ENCODE data around the gene INHBA. TPM values are rescaled to one million over a fixed set of nuclear protein-coding genes. Genes with fewer than 3 reads are reported as not detected.

The INHBA gene
- total RNA-seq, 8 experiments from 2014 or later, result 0.13 to 24.7 (median 1.8) TPM

DNA sequence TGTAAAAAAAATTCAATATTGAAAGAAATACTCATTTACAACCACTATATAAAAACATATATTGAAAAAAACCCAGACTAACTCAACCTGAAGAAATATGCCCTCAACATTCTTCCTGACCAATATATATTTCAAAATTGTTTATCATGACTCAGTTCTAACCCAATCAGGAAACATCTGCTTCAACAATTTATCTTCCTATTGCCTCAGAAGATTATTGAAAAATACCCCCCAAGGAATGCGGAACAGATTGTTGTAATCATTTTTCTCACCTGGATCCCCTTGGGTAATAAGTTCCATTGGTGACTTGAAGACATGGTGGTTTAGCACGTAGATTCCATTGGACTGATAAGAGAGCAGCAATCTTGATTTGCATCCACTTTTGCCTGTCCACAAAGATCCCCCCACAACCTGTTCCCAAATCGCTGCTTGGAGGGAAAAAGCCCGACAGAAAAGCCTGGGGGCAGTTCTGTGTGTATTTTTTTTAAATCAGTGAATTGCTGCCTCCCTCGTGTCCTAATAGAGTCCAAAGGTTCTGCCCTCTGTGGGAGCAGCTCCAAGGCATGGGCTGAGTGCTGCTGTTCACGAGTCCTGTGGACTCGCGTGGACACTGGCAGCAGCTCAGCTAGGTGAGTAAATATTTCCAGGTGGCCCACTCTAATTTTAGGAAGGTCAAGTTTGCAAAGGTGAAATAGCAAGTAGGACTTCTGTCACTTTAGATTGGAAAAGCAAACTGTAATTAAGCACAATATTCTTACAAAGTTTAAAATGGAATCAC, 5.9 kb upstream of the INHBA start:
- Histone ChIP-seq H3K4me1 (replicated peaks in 1 of 2) (peaks cover 3 to 5% of the 10 kb centered on the region in 2 donors), H3K27ac (no peak overlapping the region), H3K4me3 (no peak overlapping the region)
- 0 to 94% (median 83%) methylated on average over 1 to 8 of the region's 8 CpGs; no CpG with 5 or more reads in 2 of the 10 experiments for WGBS, 10 experiments
- in situ Hi-C loops (cut with MboI; ENCODE audit: low pct_unique_long_range_greater_than_20kb in 2 of 9, low sequenced_read_pairs in 9 of 9, unreplicated experiment in 9 of 9), result loop anchor here in 3 of 9 experiments (25.0 kb wide), 2 partner anchors 1371 to 1471 kb away; no protein-coding TSS in a partner anchor
- ATAC-seq (replicated peaks in 6 of 8), result no peak

DNA sequence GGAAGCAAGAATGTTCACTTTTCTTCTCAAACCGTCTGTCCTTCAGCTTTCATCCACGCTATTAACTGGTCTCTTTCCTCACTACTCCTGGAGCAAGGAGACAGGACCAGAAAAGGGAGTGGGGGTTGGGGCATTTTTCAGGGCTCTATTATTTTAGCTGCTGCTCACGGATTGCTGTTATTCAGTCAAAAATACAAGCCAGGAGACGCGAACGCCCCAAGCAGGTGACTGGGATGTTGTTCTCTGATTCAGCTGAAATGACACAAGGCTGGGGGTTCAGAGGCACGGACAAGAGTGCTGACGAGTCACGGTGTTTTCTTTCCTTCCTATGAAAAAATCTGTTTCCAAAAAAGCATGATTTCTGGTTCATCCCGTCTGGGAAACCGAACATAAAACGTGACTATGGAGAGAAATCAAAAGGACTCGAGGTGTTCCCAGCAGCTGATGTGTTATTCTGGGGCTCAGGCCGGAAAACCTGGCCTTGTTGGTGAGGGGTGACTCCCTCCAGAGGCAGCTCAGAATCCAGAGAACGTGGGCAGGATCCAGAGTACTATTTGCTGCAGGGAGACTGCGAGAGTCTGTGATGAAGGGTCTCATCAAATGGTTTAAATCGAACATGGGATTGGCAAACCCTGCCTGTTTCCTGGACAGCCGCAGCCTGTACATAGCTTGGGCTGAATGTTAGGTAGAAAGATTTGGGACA, 3.5 kb upstream of the INHBA start:
- ATAC-seq (replicated peaks in 6 of 8), result no peak
- H3K4me1 ChIP-seq (replicated peaks in 1 of 2), result peaks cover 8 to 11% of the 10 kb centered on the region in 2 donors
- in situ Hi-C loops (cut with MboI; ENCODE audit: low pct_unique_long_range_greater_than_20kb in 2 of 9, low sequenced_read_pairs in 9 of 9, unreplicated experiment in 9 of 9), result loop anchor here in 3 of 9 experiments (25.0 kb wide), 2 partner anchors 1369 to 1469 kb away; no protein-coding TSS in a partner anchor
- 71 to 100% (median 86%) methylated on average over 1 to 15 of the region's 18 CpGs; no CpG with 5 or more reads in 2 of the 10 experiments for WGBS, 10 experiments
- H3K27ac ChIP-seq, result no peak overlapping the region
- no peak overlapping the region for H3K4me3 ChIP-seq

GRCh38 chr7:41705109-41705901, 2.4 kb upstream of the INHBA start:
- in situ Hi-C loops (cut with MboI; ENCODE audit: low pct_unique_long_range_greater_than_20kb in 2 of 9, low sequenced_read_pairs in 9 of 9, unreplicated experiment in 9 of 9), result loop anchor here in 3 of 9 experiments (25.0 kb wide), 2 partner anchors 1368 to 1468 kb away; no protein-coding TSS in a partner anchor
- 0 to 11% (median 2%) methylated on average over 8 to 14 of the region's 42 CpGs; no CpG with 5 or more reads in 4 of the 10 experiments for WGBS, 10 experiments
- peak overlapping the region; percentile 28 to 40 (median 33) for H3K4me3 ChIP-seq
- H3K27ac ChIP-seq, result no peak overlapping the region
- H3K4me1 ChIP-seq (replicated peaks in 1 of 2), result peaks cover 14 to 17% of the 10 kb centered on the region in 2 donors
- peak; percentile 92 to 96 (median 94) for ATAC-seq (replicated peaks in 6 of 8)

DNA sequence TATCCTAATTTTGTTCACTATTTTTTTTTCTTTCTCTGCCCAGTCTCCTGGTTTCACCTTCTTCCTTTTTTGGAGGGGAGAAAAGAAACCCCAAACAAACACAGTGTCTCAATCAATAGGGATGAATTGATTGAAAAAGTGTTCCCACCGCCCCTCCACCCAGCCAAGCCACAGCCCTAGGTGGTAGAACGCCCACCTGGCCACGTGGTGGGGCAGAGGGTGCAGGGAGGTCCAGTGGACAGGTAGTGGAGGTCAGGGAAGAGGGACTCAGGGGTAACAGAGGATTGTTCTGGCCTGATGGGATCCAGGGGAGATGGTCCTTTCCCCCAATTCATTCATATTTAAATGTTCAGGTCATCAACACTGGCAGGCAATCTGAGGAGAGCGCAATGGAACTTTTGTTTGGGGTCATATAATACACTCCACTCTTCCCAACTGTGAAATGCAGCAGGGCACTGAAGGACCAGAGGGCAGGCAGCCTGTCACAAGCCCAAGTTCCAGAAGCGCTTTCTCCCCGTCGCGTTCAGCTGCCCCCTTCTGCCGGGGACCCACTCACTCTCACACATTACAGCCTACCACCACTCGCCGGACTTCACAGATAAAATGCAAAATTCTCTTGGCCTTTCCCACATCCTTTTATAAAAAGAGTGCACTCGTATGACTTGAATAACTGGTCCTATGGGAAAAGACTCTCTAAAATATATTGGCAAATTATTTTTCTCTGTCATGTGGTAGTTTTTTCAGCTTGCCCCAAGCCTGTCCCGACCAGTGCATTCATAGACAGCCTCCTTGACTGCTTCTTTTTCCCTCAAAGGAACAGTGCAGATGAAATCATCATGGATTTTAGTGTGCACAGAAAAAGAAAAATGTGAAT, 1.6 kb downstream of the INHBA start:
- in situ Hi-C loops (cut with MboI; ENCODE audit: low pct_unique_long_range_greater_than_20kb in 2 of 9, low sequenced_read_pairs in 9 of 9, unreplicated experiment in 9 of 9), result loop anchor here in 3 of 9 experiments (25.0 kb wide), 2 partner anchors 1364 to 1464 kb away; no protein-coding TSS in a partner anchor
- WGBS, 10 experiments, result 2 to 74% (median 31%) methylated on average over 2 to 10 of the region's 13 CpGs; no CpG with 5 or more reads in 2 of the 10 experiments
- Histone ChIP-seq H3K4me1 (replicated peaks in 1 of 2) (peaks cover 21 to 25% of the 10 kb centered on the region in 2 donors), H3K27ac (no peak overlapping the region), H3K4me3 (peak overlapping the region in 3 of 5 donors; percentile 8 to 14 (median 13))
- ATAC-seq (replicated peaks in 6 of 8), result peak in 2 of 8 experiments; percentile 2 to 14

- Histone ChIP-seq H3K27ac (no peak overlapping the region), H3K4me3 (peak overlapping the region in 4 of 5 donors; percentile 1 to 8 (median 5)), H3K4me1 (replicated peaks in 1 of 2) (peaks cover 17 to 22% of the 10 kb centered on the region in 2 donors)
- in situ Hi-C loops (cut with MboI; ENCODE audit: low pct_unique_long_range_greater_than_20kb in 2 of 9, low sequenced_read_pairs in 9 of 9, unreplicated experiment in 9 of 9), result loop anchor here in 3 of 9 experiments (25.0 kb wide), 2 partner anchors 1363 to 1463 kb away; no protein-coding TSS in a partner anchor
- peak in 1 of 8 experiments; percentile 1 for ATAC-seq (replicated peaks in 6 of 8)
- WGBS, 10 experiments, result 3 to 60% (median 25%) methylated on average over 2 to 9 of the region's 18 CpGs; no CpG with 5 or more reads in 2 of the 10 experiments
Measured at GRCh38 chr7:41700044-41700471, 2.8 kb downstream of the INHBA start.

DNA sequence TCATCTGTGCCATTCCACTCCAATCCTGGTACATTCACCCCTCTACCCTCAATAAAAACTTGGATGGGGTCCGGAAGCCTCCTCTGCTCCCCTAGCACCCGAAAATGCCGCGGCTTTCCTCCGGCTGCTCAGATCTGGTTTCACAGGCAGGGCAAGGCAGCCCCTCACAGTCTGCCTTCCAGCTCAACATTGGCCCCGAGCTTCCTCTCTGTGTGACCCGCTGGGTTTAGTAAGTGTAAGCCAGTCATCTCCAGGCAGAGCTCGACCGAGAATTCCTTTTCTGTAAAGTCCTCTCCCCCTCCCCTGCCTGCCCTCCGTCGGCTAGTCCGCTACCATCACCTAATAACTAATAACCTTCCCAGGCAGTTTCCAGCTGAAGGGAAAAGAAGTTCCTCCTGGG, 3.4 kb downstream of the INHBA start:
- 0 to 37% (median 3%) methylated on average over 1 to 7 of the region's 12 CpGs; no CpG with 5 or more reads in 6 of the 10 experiments for WGBS, 10 experiments
- Histone ChIP-seq H3K27ac (no peak overlapping the region), H3K4me3 (peak overlapping the region in 4 of 5 donors; percentile 4 to 25 (median 11))

GRCh38 chr7:41698726-41699125, 4.2 kb downstream of the INHBA start:
- in situ Hi-C loops (cut with MboI; ENCODE audit: low pct_unique_long_range_greater_than_20kb in 2 of 9, low sequenced_read_pairs in 9 of 9, unreplicated experiment in 9 of 9), result no loop called here
- peak in 1 of 8 experiments; percentile 5 for ATAC-seq (replicated peaks in 6 of 8)
- peak overlapping the region in 1 of 5 donors; percentile 15 for H3K4me3 ChIP-seq
- peaks cover 28% of the 10 kb centered on the region in 2 donors for H3K4me1 ChIP-seq (replicated peaks in 1 of 2)
- H3K27ac ChIP-seq, result no peak overlapping the region
- WGBS, 10 experiments, result 0 to 68% (median 43%) methylated on average over 1 to 4 of the region's 4 CpGs; no CpG with 5 or more reads in 3 of the 10 experiments

More for the DNA sequence above, 3.4 kb downstream of the INHBA start:
- H3K4me1 ChIP-seq (replicated peaks in 1 of 2), result peaks cover 20 to 22% of the 10 kb centered on the region in 2 donors
- in situ Hi-C loops (cut with MboI; ENCODE audit: low pct_unique_long_range_greater_than_20kb in 2 of 9, low sequenced_read_pairs in 9 of 9, unreplicated experiment in 9 of 9), result no loop called here
- peak in 5 of 8 experiments; percentile 10 to 62 (median 56) for ATAC-seq (replicated peaks in 6 of 8)

DNA sequence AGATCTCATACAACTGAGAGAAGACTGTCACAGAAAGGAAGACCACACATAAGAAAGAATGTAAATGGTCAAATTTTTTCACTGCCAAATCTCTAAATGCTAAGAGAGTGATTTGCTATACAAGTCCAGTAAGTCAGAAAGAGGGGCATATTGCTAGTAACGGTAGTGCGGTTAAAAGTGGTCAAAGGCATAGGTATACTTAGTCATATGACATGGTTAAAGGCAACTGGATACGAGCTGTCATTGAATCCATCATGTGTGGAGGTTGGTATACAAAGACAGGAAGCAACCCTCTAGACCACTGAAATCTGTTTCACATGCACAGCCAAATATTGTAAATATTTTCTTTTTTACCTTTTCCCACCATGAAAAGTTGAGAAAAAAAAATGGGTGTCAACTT, 4.8 kb downstream of the INHBA start:
- no peak for ATAC-seq (replicated peaks in 6 of 8)
- H3K4me1 ChIP-seq (replicated peaks in 1 of 2), result peaks cover 29 to 34% of the 10 kb centered on the region in 2 donors
- H3K4me3 ChIP-seq, result no peak overlapping the region
- in situ Hi-C loops (cut with MboI; ENCODE audit: low pct_unique_long_range_greater_than_20kb in 2 of 9, low sequenced_read_pairs in 9 of 9, unreplicated experiment in 9 of 9), result no loop called here
- whole genome bisulfite sequencing, 10 experiments, result 74 to 100% (median 83%) methylated on average over 2 to 3 of the region's 3 CpGs
- H3K27ac ChIP-seq, result no peak overlapping the region

DNA sequence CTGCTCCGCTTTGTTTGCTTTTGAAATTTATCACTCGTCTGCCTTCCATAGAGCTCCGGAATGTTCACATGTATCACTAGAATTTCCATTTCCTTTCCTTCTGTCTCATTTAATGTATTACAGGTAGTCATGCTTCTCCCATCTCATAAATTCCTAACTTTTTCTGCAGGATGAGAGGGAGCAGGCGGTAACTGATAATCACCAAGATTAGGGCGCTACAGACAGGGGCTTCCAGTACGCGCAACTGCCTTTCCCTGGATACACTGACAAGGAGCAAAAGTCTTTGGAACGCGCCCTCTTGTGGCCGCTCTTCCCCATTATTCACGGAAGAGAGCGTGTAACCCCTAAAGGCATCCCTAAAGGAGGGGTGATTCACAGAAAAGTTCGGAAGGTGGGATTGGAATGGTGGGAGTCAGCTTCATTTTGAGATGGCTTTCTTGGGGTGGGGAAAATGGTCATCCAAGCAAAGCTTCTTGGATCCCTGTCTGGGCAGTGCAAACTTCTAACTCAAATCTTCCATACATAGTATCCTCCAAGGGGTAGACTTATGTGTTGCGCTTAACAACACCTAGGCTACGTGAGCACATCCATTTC, 6.5 kb downstream of the INHBA start:
- 3 to 85% (median 67%) methylated on average over 1 to 12 of the region's 15 CpGs for WGBS, 10 experiments
- H3K4me3 ChIP-seq, result peak overlapping the region in 2 of 5 donors; percentile 10 to 31
- H3K27ac ChIP-seq, result no peak overlapping the region
- peaks cover 25 to 33% of the 10 kb centered on the region in 2 donors for H3K4me1 ChIP-seq (replicated peaks in 1 of 2)
- peak; percentile 31 to 85 (median 54) for ATAC-seq (replicated peaks in 6 of 8)
- in situ Hi-C loops (cut with MboI; ENCODE audit: low pct_unique_long_range_greater_than_20kb in 2 of 9, low sequenced_read_pairs in 9 of 9, unreplicated experiment in 9 of 9), result no loop called here

- WGBS, 10 experiments, result 42 to 100% (median 85%) methylated on average over 2 to 13 of the region's 13 CpGs
- peak in 2 of 8 experiments; percentile 32 to 47 for ATAC-seq (replicated peaks in 6 of 8)
Measured at GRCh38 chr7:41695661-41696322, 7.1 kb downstream of the INHBA start.

GRCh38 chr7:41694495-41694894, 8.4 kb downstream of the INHBA start:
- Histone ChIP-seq H3K27ac (no peak overlapping the region), H3K4me1 (replicated peaks in 1 of 2) (peaks cover 14 to 23% of the 10 kb centered on the region in 2 donors), H3K4me3 (peak overlapping the region in 4 of 5 donors; percentile 6 to 42 (median 32))
- no peak for ATAC-seq (replicated peaks in 6 of 8)
- in situ Hi-C loops (cut with MboI; ENCODE audit: low pct_unique_long_range_greater_than_20kb in 2 of 9, low sequenced_read_pairs in 9 of 9, unreplicated experiment in 9 of 9), result no loop called here
- whole genome bisulfite sequencing, 10 experiments, result 59 to 95% (median 83%) methylated on average over 2 to 6 of the region's 6 CpGs

More at GRCh38 chr7:41695661-41696322, 7.1 kb downstream of the INHBA start:
- no peak overlapping the region for H3K27ac ChIP-seq
- in situ Hi-C loops (cut with MboI; ENCODE audit: low pct_unique_long_range_greater_than_20kb in 2 of 9, low sequenced_read_pairs in 9 of 9, unreplicated experiment in 9 of 9), result no loop called here
- peak overlapping the region in 3 of 5 donors; percentile 0 to 31 (median 10) for H3K4me3 ChIP-seq
- peaks cover 19 to 27% of the 10 kb centered on the region in 2 donors for H3K4me1 ChIP-seq (replicated peaks in 1 of 2)
